Nephron (organoid): ENCODE measurements around the gene DLG4.
A peak's percentile ranks its signal among the peaks of the same experiment; 100 is the strongest.

Source experiments
- H3K27ac Mint-ChIP-seq, 3 experiments: 2 replicates each; pipeline ENCODE4 v1.8.0; 2020; ENCODE audit warnings: mixed read lengths in 3 of 3, mild to moderate bottlenecking in 2 of 3, moderate library complexity in 1 of 3
- H3K27me3 Mint-ChIP-seq: 2 replicates; pipeline ENCODE4 v1.8.0; 2021; ENCODE audit warnings: low read depth, mild to moderate bottlenecking, moderate library complexity, mixed read lengths
- H3K36me3 Mint-ChIP-seq: 2 replicates; pipeline ENCODE4 v1.8.0; 2020; ENCODE audit warnings: low read depth, mixed read lengths
- H3K4me1 Mint-ChIP-seq: 2 replicates; pipeline ENCODE4 v1.8.0; 2020; ENCODE audit warnings: mixed read lengths
- H3K4me3 Mint-ChIP-seq, 3 experiments: 2 replicates each; pipeline ENCODE4 v1.8.0; 2020; ENCODE audit warnings: mild to moderate bottlenecking in 3 of 3, mixed read lengths in 3 of 3, moderate library complexity in 2 of 3
- H3K9me3 Mint-ChIP-seq: 2 replicates; pipeline ENCODE4 v1.8.0; 2020; ENCODE audit warnings: mixed read lengths
- TF ChIP-seq, protein P1 (sequence below), 3 experiments: fragments of 200-600 bp; sonication (generic); IDR thresholded peaks; one replicate each; pipeline ENCODE4 v1.5.0; 2021; ENCODE audit warnings: antibody characterized with exemption in 3 of 3; ENCODE audit not compliant: unreplicated experiment in 3 of 3

Gene DLG4

DNA sequence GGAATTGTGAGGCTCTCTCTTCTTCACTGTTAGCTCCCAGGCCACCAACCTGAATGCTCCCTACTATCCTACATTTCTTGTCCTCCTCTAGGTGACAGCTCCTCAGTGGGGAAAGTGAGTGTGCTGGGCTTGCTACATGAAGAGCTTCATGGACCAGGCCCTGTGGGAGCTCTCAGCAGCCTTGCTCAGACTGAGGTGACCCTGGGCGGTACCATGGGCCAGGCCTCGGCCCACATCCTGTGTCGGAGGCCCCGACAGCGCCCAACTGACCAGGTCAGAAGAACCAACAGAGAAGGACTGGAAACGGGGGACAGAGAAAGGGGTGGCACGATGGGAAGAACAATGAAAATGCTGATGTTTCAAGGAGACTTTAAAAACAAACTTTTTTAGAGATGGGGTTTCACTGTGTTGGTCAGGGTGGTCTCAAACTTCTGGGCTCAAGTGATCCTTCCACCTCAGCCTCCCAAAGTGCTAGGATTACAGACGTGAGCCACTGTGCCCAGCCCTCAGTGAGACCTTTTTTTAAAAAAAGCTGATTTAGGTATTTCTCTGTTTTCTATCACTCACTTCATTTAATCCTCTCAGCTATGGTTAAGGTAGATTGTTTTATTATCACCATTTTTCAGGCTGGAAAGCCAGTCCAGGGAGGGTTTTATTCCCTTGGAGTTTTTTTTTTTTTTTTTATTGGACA is 37.3 kb upstream of the DLG4 start:
- TF ChIP-seq, protein P1, sequence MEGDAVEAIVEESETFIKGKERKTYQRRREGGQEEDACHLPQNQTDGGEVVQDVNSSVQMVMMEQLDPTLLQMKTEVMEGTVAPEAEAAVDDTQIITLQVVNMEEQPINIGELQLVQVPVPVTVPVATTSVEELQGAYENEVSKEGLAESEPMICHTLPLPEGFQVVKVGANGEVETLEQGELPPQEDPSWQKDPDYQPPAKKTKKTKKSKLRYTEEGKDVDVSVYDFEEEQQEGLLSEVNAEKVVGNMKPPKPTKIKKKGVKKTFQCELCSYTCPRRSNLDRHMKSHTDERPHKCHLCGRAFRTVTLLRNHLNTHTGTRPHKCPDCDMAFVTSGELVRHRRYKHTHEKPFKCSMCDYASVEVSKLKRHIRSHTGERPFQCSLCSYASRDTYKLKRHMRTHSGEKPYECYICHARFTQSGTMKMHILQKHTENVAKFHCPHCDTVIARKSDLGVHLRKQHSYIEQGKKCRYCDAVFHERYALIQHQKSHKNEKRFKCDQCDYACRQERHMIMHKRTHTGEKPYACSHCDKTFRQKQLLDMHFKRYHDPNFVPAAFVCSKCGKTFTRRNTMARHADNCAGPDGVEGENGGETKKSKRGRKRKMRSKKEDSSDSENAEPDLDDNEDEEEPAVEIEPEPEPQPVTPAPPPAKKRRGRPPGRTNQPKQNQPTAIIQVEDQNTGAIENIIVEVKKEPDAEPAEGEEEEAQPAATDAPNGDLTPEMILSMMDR (IDR thresholded peaks at IDR 0.05; ENCODE audit: unreplicated experiment in 3 of 3), result no peak
- H3K27ac Mint-ChIP-seq, result peak overlapping the region in 1 of 3 experiments; percentile 49
- peaks cover 51% of the 10 kb centered on the region for H3K36me3 Mint-ChIP-seq

GRCh38 chr17:7254511-7254910 is 34.9 kb upstream of the DLG4 start:
- peak overlapping the region; percentile 69 to 82 (median 77) for H3K4me3 Mint-ChIP-seq
- no peaks in the 10 kb centered on the region for H3K9me3 Mint-ChIP-seq

More for the DNA sequence above, 37.3 kb upstream of the DLG4 start:
- H3K4me3 Mint-ChIP-seq, result peak overlapping the region in 1 of 3 experiments; percentile 13
- peaks cover 13% of the 10 kb centered on the region for H3K4me1 Mint-ChIP-seq
- no peaks in the 10 kb centered on the region for H3K9me3 Mint-ChIP-seq
- peaks cover 30% of the 10 kb centered on the region for H3K27me3 Mint-ChIP-seq

DNA sequence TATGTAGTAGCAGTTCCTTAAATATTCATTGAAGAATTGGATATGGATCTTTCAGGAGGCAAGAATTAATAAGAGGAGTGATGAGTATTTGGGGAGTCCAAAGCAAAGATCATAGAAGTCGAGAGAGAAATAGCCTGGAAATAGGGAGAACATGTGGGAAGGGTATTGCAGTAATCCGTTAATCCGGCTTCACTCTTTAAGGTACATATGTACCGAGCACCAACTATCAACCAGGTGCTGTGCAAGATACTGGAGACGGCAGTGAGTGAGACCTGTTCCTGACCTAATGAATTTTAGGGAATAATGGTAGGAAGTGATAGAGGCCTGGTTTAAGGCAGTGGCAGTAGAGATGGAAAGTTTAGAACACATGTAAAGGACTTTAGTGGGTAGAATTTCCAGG is 33.4 kb upstream of the DLG4 start:
- TF ChIP-seq, protein P1 (IDR thresholded peaks at IDR 0.05; ENCODE audit: unreplicated experiment in 3 of 3), result no peak
- Mint-ChIP-seq H3K4me1 (peaks cover 40% of the 10 kb centered on the region), H3K27me3 (no peaks in the 10 kb centered on the region), H3K9me3 (no peaks in the 10 kb centered on the region), H3K27ac (peak overlapping the region; percentile 99), H3K36me3 (peaks cover 38% of the 10 kb centered on the region), H3K4me3 (peak overlapping the region; percentile 87 to 92 (median 90))

More at GRCh38 chr17:7254511-7254910, 34.9 kb upstream of the DLG4 start:
- peaks cover 6% of the 10 kb centered on the region for H3K27me3 Mint-ChIP-seq
- H3K27ac Mint-ChIP-seq, result peak overlapping the region in 1 of 3 experiments; percentile 67
- H3K4me1 Mint-ChIP-seq, result peaks cover 28% of the 10 kb centered on the region
- peaks cover 49% of the 10 kb centered on the region for H3K36me3 Mint-ChIP-seq
- TF ChIP-seq, protein P1 (IDR thresholded peaks at IDR 0.05; ENCODE audit: unreplicated experiment in 3 of 3), result no peak

GRCh38 chr17:7252176-7253043 is 32.8 kb upstream of the DLG4 start, which contains the start of gene ELP5:
TSS of gene ELP5 (plus strand) at chr17:7252215. CDS start at chr17:7252551, 336 bp downstream.
- Mint-ChIP-seq H3K4me3 (peak within 1 kb of the TSS; percentile 87 to 100 (median 98)), H3K27me3 (no peaks in the 10 kb centered on the region), H3K4me1 (peaks cover 40% of the 10 kb centered on the region), H3K36me3 (peaks cover 36% of the 10 kb centered on the region), H3K27ac (peak within 1 kb of the TSS; percentile 99), H3K9me3 (no peaks in the 10 kb centered on the region)
- TF ChIP-seq, protein P1 (IDR thresholded peaks at IDR 0.05; ENCODE audit: unreplicated experiment in 3 of 3), result peak in 1 of 3 experiments; percentile 39

- TF ChIP-seq, protein P1 (IDR thresholded peaks at IDR 0.05; ENCODE audit: unreplicated experiment in 3 of 3), result no peak
Observed at GRCh38 chr17:7251661-7252175, 32.1 kb upstream of the DLG4 start, which contains the start of gene CTDNEP1. TSS of gene CTDNEP1 (minus strand) at chr17:7251734. CDS start at chr17:7251296, 438 bp downstream.

More at GRCh38 chr17:7251661-7252175, 32.1 kb upstream of the DLG4 start, which contains the start of gene CTDNEP1:
- H3K4me3 Mint-ChIP-seq, result peak within 1 kb of the TSS; percentile 87 to 100 (median 98)
- no peaks in the 10 kb centered on the region for H3K27me3 Mint-ChIP-seq
- no peaks in the 10 kb centered on the region for H3K9me3 Mint-ChIP-seq
- peaks cover 34% of the 10 kb centered on the region for H3K36me3 Mint-ChIP-seq
- H3K27ac Mint-ChIP-seq, result peak within 1 kb of the TSS; percentile 99
- peaks cover 40% of the 10 kb centered on the region for H3K4me1 Mint-ChIP-seq
